IPS-18a (cell line): ENCODE results near the gene MICAL2.
A peak's percentile ranks its signal among the peaks of the same experiment; 100 is the strongest.

Source experiments
- H3K27ac ChIP-seq: one replicate; pipeline ENCODE4 v1.5.1; 2013; ENCODE audit warnings: low read length
- H3K27me3 ChIP-seq: one replicate; pipeline ENCODE4 v1.6.1; 2013; ENCODE audit warnings: mild to moderate bottlenecking, low read length; ENCODE audit not compliant: control insufficient read depth, insufficient read depth
- H3K36me3 ChIP-seq: one replicate; pipeline ENCODE4 v1.6.1; 2013; ENCODE audit warnings: low read depth, low read length; ENCODE audit not compliant: control insufficient read depth
- H3K4me1 ChIP-seq: one replicate; pipeline ENCODE4 v1.6.1; 2013; ENCODE audit warnings: low read depth, low read length; ENCODE audit not compliant: control insufficient read depth
- H3K4me3 ChIP-seq: one replicate; pipeline ENCODE4 v1.5.1; 2013; ENCODE audit warnings: low read length
- H3K9ac ChIP-seq: one replicate; pipeline ENCODE4 v1.6.1; 2013; ENCODE audit warnings: mild to moderate bottlenecking, low read length, moderate library complexity
- H3K9me3 ChIP-seq: one replicate; pipeline ENCODE4 v1.6.1; 2013; ENCODE audit warnings: low read depth, low read length; ENCODE audit not compliant: control insufficient read depth

MICAL2 gene

GRCh38 chr11:12110201-12110713, at the start of gene MICAL2:
MICAL2 (plus strand) TSS chr11:12110590; CDS start chr11:12162156, 51,566 bp downstream.
- Histone ChIP-seq H3K9ac (no peak within 1 kb of the TSS), H3K27ac (no peak within 1 kb of the TSS), H3K9me3 (no peaks in the 10 kb centered on the region), H3K27me3 (peaks cover 38% of the 10 kb centered on the region), H3K36me3 (no peaks in the 10 kb centered on the region), H3K4me1 (peaks cover 3% of the 10 kb centered on the region), H3K4me3 (peak within 1 kb of the TSS; percentile 74)

GRCh38 chr11:12061851-12062560, 48.4 kb upstream of the MICAL2 start:
- no peak overlapping the region for H3K4me3 ChIP-seq
- H3K9me3 ChIP-seq: no peaks in the 10 kb centered on the region
- no peak overlapping the region for H3K27ac ChIP-seq
- peaks cover 6% of the 10 kb centered on the region for H3K4me1 ChIP-seq
- H3K36me3 ChIP-seq: no peaks in the 10 kb centered on the region
- no peaks in the 10 kb centered on the region for H3K27me3 ChIP-seq
- no peak overlapping the region for H3K9ac ChIP-seq

- peaks cover 16% of the 10 kb centered on the region for H3K4me1 ChIP-seq
- H3K9me3 ChIP-seq: no peaks in the 10 kb centered on the region
- H3K27ac ChIP-seq: no peak overlapping the region
- no peaks in the 10 kb centered on the region for H3K36me3 ChIP-seq
- H3K27me3 ChIP-seq: no peaks in the 10 kb centered on the region
- no peak overlapping the region for H3K4me3 ChIP-seq
- H3K9ac ChIP-seq: no peak overlapping the region
These were observed 47.1 kb upstream of the MICAL2 start for GRCh38 chr11:12063251-12063650.

GRCh38 chr11:12064136-12064953, 46.0 kb upstream of the MICAL2 start:
- H3K27ac ChIP-seq: no peak overlapping the region
- H3K27me3 ChIP-seq: no peaks in the 10 kb centered on the region
- no peaks in the 10 kb centered on the region for H3K36me3 ChIP-seq
- no peak overlapping the region for H3K4me3 ChIP-seq
- no peak overlapping the region for H3K9ac ChIP-seq
- no peaks in the 10 kb centered on the region for H3K9me3 ChIP-seq
- peaks cover 16% of the 10 kb centered on the region for H3K4me1 ChIP-seq

- Histone ChIP-seq H3K27ac (no peak overlapping the region), H3K4me3 (no peak overlapping the region), H3K4me1 (peaks cover 16% of the 10 kb centered on the region), H3K27me3 (no peaks in the 10 kb centered on the region), H3K9me3 (no peaks in the 10 kb centered on the region), H3K9ac (no peak overlapping the region), H3K36me3 (no peaks in the 10 kb centered on the region)
These were observed 45.5 kb upstream of the MICAL2 start for GRCh38 chr11:12064954-12065280.

- Histone ChIP-seq H3K9me3 (no peaks in the 10 kb centered on the region), H3K27me3 (no peaks in the 10 kb centered on the region), H3K4me3 (no peak overlapping the region), H3K27ac (no peak overlapping the region), H3K4me1 (peaks cover 16% of the 10 kb centered on the region), H3K9ac (no peak overlapping the region), H3K36me3 (no peaks in the 10 kb centered on the region)
These were observed 44.2 kb upstream of the MICAL2 start for GRCh38 chr11:12066056-12066798.

GRCh38 chr11:12066799-12067508, 43.4 kb upstream of the MICAL2 start:
- no peak overlapping the region for H3K9ac ChIP-seq

GRCh38 chr11:12067796-12068357, 42.5 kb upstream of the MICAL2 start:
- H3K36me3 ChIP-seq: no peaks in the 10 kb centered on the region
- no peak overlapping the region for H3K9ac ChIP-seq
- no peak overlapping the region for H3K4me3 ChIP-seq
- H3K9me3 ChIP-seq: no peaks in the 10 kb centered on the region
- H3K4me1 ChIP-seq: peaks cover 16% of the 10 kb centered on the region
- no peak overlapping the region for H3K27ac ChIP-seq
- no peaks in the 10 kb centered on the region for H3K27me3 ChIP-seq

More at GRCh38 chr11:12066799-12067508, 43.4 kb upstream of the MICAL2 start:
- Histone ChIP-seq H3K9me3 (no peaks in the 10 kb centered on the region), H3K36me3 (no peaks in the 10 kb centered on the region), H3K4me3 (no peak overlapping the region), H3K27ac (no peak overlapping the region), H3K4me1 (peaks cover 16% of the 10 kb centered on the region), H3K27me3 (no peaks in the 10 kb centered on the region)

- Histone ChIP-seq H3K4me3 (no peak overlapping the region), H3K9ac (no peak overlapping the region), H3K27ac (no peak overlapping the region), H3K4me1 (peaks cover 16% of the 10 kb centered on the region), H3K9me3 (no peaks in the 10 kb centered on the region), H3K27me3 (no peaks in the 10 kb centered on the region), H3K36me3 (no peaks in the 10 kb centered on the region)
These were observed 41.2 kb upstream of the MICAL2 start for GRCh38 chr11:12069066-12069676.

GRCh38 chr11:12070446-12071267, 39.7 kb upstream of the MICAL2 start:
- Histone ChIP-seq H3K9ac (no peak overlapping the region), H3K36me3 (no peaks in the 10 kb centered on the region), H3K27ac (no peak overlapping the region), H3K4me1 (peaks cover 16% of the 10 kb centered on the region), H3K9me3 (no peaks in the 10 kb centered on the region), H3K27me3 (no peaks in the 10 kb centered on the region), H3K4me3 (no peak overlapping the region)
